GM12874 (cell line): ENCODE results near the gene R3HDM2.

ENCODE experiments used
- TF ChIP-seq, protein P1 (sequence below): IDR thresholded peaks from 2 replicates; pipeline ENCODE4 v1.5.1; 2011; ENCODE audit warnings: low read depth, mild to moderate bottlenecking, control low read depth, low read length, moderate library complexity; ENCODE audit not compliant: insufficient read depth

The R3HDM2 gene

DNA sequence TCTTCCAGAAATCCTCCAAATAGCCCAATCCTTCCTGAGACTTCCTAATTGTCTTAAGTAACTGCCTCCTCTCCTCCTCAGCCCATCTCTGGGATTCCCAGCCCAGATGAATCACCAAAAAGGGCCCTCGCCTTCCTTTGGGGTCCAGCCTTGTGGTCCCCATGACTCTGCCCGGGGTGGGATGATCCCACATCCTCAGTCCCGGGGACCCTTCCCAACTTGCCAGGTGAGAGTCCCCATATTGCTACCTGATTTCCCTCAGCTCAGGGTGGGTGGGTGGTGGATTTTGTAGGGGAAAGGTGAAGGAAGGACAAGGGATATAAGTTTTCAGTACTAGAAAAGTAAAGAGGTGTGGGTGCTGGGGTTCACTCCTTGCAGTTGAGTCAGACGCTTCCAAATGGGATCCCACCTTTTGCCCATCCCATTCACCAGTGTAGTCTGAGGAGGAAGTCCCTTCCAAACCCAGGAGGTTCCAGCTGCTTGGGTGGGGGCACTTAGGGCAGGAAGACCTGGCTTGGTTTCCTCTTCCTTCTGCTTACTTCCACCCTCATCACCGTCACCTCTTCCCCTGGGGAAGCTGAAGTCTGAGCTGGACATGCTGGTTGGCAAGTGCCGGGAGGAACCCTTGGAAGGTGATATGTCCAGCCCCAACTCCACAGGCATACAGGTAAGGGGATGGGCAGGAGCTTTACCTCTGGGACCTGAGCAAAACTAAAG lies 34.3 kb upstream of the R3HDM2 start:
- TF ChIP-seq, protein P1, sequence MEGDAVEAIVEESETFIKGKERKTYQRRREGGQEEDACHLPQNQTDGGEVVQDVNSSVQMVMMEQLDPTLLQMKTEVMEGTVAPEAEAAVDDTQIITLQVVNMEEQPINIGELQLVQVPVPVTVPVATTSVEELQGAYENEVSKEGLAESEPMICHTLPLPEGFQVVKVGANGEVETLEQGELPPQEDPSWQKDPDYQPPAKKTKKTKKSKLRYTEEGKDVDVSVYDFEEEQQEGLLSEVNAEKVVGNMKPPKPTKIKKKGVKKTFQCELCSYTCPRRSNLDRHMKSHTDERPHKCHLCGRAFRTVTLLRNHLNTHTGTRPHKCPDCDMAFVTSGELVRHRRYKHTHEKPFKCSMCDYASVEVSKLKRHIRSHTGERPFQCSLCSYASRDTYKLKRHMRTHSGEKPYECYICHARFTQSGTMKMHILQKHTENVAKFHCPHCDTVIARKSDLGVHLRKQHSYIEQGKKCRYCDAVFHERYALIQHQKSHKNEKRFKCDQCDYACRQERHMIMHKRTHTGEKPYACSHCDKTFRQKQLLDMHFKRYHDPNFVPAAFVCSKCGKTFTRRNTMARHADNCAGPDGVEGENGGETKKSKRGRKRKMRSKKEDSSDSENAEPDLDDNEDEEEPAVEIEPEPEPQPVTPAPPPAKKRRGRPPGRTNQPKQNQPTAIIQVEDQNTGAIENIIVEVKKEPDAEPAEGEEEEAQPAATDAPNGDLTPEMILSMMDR, result no peak

DNA sequence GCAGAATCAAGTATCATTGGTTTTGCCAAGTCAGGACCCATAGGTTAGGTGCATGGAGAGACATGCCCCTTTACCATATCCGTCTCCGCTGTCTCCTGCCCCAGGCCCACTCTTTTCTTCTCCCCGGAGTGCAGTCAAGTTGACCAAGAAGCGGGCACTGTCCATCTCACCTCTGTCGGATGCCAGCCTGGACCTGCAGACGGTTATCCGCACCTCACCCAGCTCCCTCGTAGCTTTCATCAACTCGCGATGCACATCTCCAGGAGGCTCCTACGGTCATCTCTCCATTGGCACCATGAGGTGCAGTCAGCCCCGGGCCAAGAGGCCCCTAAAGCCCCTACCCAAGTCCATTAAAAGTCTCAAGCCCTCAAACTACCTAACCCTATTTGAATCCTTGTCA lies 33.7 kb upstream of the R3HDM2 start:
- TF ChIP-seq, protein P1, result no peak

DNA sequence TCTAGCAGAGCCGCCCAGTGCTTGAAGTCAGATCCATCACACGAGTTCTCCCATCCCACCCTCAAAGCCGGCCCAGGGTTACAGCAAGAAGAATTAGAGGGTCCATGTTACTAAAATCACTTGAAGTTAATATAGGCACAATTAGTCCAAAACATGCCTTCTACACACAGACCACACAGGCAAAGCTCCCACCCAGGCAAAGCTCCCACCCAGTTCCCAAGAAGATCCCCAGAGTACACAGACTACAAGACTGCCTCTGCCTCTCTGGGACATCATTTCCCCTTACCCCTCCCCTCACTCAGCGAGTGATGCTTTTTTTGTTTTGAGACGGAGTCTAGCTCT lies 32.0 kb upstream of the R3HDM2 start:
- TF ChIP-seq, protein P1, result no peak

DNA sequence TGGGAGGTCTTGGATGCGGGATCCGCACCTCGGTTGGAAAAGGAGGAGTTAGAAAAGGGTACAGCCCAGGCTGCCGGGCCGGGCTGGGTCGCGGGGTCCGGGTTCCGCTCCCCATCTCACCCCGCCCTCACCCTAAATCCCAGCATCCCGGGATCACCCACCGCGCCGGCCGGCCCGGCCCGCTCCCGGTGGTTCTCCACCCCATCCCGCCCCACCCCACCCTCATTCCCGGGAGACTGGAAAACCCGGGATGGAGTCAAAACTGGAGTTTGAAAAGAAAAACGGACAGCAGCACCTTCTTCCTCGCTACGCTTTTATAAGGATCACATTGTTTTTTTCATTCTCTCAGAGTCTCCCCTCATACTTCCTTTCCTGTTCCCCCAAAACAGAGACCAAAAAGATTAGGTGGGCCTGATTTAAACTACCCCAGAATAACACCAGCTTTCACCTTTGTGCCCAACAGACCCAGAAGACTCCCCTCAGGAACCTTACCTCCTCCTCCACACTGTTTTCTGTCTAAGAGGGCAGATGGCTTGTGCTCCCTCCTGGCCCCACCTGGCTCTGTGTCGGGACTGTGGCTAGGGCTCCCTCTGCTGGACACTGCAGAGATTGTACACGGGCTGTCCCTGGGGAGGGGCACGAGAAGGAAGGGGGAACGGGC lies 31.5 kb upstream of the R3HDM2 start:
- TF ChIP-seq, protein P1, result peak; percentile 94

DNA sequence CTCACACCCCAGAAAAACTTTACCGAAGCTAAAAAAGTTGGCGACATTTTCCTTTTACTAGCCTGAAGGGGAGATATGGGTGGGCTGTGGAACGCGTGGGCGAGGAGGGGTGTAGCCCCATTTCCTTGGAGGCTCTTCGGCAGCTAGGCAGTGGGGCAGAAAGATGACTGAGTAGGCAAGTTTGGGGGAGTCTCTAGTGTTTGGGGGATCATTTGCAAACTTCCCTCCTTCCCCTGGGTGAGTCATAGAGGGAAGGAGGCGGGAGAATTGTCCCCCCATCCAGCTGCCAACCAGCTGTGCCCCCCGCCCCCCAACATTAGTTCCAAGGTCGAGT lies 31.0 kb upstream of the R3HDM2 start:
- TF ChIP-seq, protein P1, result no peak

DNA sequence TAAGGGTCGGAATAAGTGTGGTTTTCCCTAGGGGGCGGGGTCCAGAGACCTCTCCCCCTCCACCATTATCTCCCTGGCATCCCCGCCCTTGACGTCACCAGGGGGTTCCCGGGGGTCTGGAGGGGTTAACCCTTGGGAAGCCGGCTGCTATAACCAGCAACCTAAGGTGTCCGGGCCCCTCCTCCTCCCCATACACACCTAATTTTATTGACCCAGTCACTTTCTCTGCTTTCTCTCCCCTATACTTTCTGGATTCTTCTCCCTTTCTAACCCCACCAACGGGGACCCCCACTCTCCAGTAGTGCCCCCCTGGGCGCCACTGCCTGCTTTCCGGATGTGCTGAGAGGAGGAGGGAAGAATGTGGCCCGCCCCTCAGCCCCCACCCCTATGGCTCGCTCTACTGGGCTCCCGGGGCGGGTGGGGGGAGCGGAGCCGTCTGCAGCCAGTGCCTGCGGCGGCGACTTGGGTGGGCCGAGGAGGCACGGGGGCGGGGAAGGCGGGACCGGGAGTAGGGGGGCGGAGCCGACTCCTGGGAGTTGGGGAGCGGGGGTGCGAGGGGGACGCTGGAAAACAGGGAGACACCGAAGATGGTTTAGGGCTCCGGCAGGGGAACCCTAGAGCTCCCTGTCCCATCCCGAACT lies 30.6 kb upstream of the R3HDM2 start:
- TF ChIP-seq, protein P1, result no peak

DNA sequence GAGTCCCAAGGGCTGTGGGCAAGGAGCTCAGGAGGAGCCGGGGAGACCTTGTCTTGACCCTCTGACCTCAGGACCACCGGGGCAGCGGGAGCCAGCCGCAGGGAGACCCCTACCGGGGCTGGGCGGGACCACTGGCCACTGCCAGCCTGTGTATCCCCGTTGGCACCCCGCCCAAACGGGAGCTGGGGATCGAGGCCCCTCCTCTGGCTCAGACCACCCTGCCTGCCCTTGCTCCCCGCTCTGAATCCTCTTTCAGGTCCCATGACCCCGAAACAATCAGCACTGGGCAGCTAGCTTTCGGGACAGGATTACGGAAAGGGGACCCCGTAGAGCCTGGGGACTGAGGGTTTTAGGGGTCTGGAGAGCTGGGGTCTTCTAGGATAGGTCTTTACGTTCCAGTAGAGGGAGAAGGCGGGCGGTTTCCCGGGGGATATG lies 30.0 kb upstream of the R3HDM2 start:
- TF ChIP-seq, protein P1, result no peak
